Measurements from ENCODE around the gene DSE.

The DSE gene

DNA sequence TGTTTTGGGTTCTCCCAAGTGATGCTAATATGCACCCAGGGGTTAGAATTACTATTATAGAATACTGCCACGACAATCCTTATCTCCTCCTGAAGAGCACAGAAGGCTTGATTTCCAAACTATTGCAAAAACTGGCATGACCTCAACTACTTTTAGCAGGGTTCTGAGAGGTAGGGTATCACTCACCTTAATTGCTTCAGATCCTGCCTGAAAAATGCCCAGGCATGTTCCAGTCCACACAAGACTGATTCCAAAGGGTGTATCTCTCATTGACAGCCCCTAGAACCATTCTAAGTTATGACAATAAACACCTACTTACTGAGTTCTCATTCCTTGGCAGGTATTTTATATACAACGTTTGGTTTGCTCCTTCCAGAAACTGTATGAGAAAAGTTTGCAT, 5.0 kb upstream of the DSE start:
- TF ChIP-seq FOXK2 (IDR thresholded peaks at IDR 0.05) (no peak), NFRKB (IDR thresholded peaks at IDR 0.05) (no peak), BHLHE40 (IDR thresholded peaks at IDR 0.05; ENCODE audit: borderline replicate concordance) (no peak), CTBP1 (IDR thresholded peaks at IDR 0.05; ENCODE audit: borderline replicate concordance) (no peak), L3MBTL2 (conservative IDR thresholded peaks at IDR 0.05) (no peak), ZNF384 (IDR thresholded peaks at IDR 0.05) (no peak), SUZ12 (IDR thresholded peaks at IDR 0.05) (no peak), TARDBP (IDR thresholded peaks at IDR 0.05) (no peak)
- TF ChIP-seq, protein P1, sequence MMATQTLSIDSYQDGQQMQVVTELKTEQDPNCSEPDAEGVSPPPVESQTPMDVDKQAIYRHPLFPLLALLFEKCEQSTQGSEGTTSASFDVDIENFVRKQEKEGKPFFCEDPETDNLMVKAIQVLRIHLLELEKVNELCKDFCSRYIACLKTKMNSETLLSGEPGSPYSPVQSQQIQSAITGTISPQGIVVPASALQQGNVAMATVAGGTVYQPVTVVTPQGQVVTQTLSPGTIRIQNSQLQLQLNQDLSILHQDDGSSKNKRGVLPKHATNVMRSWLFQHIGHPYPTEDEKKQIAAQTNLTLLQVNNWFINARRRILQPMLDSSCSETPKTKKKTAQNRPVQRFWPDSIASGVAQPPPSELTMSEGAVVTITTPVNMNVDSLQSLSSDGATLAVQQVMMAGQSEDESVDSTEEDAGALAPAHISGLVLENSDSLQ (IDR thresholded peaks at IDR 0.05): no peak
- CTCF ChIA-PET: no interaction called here

DNA sequence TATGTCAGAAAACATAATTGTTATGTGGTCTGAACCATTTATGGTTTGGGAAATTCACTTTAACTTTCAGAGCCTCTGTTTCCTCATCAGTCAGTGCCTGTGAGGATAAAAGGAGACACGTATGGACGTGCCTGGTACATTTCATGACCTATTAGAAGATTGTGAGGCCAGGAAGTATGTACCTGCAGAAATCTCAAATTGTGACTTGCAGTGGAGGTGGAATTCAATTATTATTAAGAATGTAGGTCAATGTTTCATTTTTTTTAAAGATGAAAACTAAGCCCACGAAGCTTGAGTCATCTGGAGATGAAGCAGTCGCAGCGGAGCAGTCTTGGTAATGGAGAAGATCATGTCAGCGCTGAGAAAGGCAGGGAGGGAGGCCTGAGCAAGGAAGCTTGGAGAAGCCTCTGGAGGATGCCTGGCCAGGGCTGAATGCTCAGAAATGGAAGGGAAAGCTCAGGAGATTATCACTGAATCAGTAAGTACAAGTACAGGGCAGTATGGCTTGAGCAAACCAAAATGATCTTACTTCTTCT, 3.9 kb upstream of the DSE start:
- CTCF ChIA-PET: no interaction called here
- DNase-seq (ENCODE audit: extremely low spot score): no peak
- POLR2A ChIA-PET: no interaction called here
- TF ChIP-seq, protein P1 (IDR thresholded peaks at IDR 0.05): no peak

More for the DNA sequence above, 5.0 kb upstream of the DSE start:
- DNase-seq (ENCODE audit: extremely low spot score): no peak
- POLR2A ChIA-PET: no interaction called here

DNA sequence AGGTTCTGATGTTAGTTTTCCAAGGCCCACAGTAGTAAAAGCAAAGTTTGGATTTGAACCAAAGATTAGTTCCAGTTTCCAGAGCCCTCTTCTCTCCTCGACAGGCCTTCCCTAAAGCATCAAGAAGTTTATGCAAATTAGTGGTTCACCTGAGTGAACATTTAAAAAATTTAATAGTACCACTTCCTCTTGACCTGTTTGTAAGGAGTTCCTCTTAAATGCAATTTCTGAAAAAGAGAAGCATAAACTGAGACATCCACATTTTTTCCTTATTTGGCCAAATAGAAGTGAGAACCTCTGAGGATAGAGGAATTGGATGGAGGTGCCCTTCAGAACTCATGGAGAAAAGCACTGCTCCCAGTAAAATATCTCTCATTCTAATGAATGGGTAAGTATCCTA, 1.2 kb upstream of the DSE start:
- no peak for DNase-seq (ENCODE audit: extremely low spot score)
- ChIA-PET CTCF (no interaction called here), POLR2A (no interaction called here)
- TF ChIP-seq LEF1 (IDR thresholded peaks at IDR 0.05; ENCODE audit: borderline replicate concordance) (no peak), TARDBP (IDR thresholded peaks at IDR 0.05) (no peak), FOXM1 (IDR thresholded peaks at IDR 0.05; ENCODE audit: borderline replicate concordance) (no peak), ARNT (IDR thresholded peaks at IDR 0.05) (no peak), BHLHE40 (IDR thresholded peaks at IDR 0.05; ENCODE audit: borderline replicate concordance) (no peak), NFRKB (IDR thresholded peaks at IDR 0.05) (no peak), L3MBTL2 (conservative IDR thresholded peaks at IDR 0.05) (no peak), ELF4 (IDR thresholded peaks at IDR 0.05) (no peak)
- TF ChIP-seq, protein P1 (IDR thresholded peaks at IDR 0.05): no peak

GRCh38 chr6:116369964-116370759, 585 bp upstream of the DSE start:
- peak; percentile 14 for DNase-seq (ENCODE audit: extremely low spot score)
- ChIA-PET POLR2A (interaction anchor here (0.7 to 2.1 kb wide), 6 partner anchors 8 to 201 kb away, joined by 3 to 8 read pairs (median 4); partner anchors contain the start of gene CALHM5), CTCF (no interaction called here)
- TF ChIP-seq LEF1 (IDR thresholded peaks at IDR 0.05; ENCODE audit: borderline replicate concordance) (no peak), NFRKB (IDR thresholded peaks at IDR 0.05) (no peak), ELF4 (IDR thresholded peaks at IDR 0.05) (no peak)

DNA sequence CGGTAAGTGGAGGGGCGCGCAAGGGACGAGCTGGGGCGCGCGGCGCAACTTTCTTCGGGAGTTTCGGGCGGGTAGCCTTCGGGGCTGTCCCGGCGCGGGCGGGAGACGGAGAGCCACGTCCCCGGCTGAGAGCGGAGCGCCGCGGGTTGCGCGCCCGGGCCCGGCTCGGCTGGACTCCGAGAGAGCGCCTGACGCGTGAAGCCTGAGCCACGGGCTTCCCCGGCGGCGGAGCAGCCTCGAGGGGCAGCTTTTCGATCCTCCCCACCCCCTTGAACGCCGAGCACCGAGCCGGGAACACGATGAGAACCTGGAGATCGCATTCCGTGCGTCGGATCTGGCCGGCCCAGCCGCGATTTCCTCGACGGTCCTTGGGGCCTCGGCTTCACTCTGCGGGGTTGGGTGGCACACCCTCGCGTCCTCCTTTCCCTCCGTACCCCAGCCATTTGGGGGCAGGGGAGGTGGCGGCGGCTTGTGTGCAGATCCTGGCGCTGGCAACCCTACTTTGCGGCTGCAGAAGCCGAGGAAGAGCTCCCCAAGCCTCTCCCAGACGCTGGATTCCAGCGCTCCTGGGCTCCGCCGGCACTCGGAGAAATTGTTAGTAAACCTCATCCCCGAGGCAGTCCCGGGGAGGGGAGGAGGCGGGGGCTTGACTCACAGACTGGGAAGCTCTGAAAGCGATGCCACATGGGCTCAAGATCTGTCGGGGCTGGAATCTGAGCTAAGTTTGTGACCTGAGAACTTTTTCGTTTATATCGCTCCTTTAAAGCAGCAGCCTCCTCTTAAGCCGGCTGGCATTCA, 572 bp downstream of the DSE start:
- peak; percentile 80 for DNase-seq (ENCODE audit: extremely low spot score)

GRCh38 chr6:116371918-116372209, 1.1 kb downstream of the DSE start:
- TF ChIP-seq ARNT (IDR thresholded peaks at IDR 0.05) (no peak), BHLHE40 (IDR thresholded peaks at IDR 0.05; ENCODE audit: borderline replicate concordance) (no peak), HDGF (IDR thresholded peaks at IDR 0.05; ENCODE audit: borderline replicate concordance) (no peak), L3MBTL2 (conservative IDR thresholded peaks at IDR 0.05) (no peak), TARDBP (IDR thresholded peaks at IDR 0.05) (no peak), ZNF384 (IDR thresholded peaks at IDR 0.05) (no peak), LEF1 (IDR thresholded peaks at IDR 0.05; ENCODE audit: borderline replicate concordance) (no peak), NFRKB (IDR thresholded peaks at IDR 0.05) (no peak)
- TF ChIP-seq, protein P1 (IDR thresholded peaks at IDR 0.05): no peak
- ChIA-PET POLR2A (interaction anchor here (0.5 to 2.1 kb wide), 13 partner anchors 10 to 297 kb away, joined by 3 to 8 read pairs (median 3); partner anchors contain the start of genes CALHM5 and ZUP1), CTCF (interaction anchor here (0.9 to 1.1 kb wide), 2 partner anchors 72 to 161 kb away, joined by 3 to 7 read pairs; no protein-coding TSS in a partner anchor)

More for the DNA sequence above, 572 bp downstream of the DSE start:
- CTCF ChIA-PET: interaction anchor here (0.9 to 1.1 kb wide), 2 partner anchors 73 to 162 kb away, joined by 3 to 7 read pairs; no protein-coding TSS in a partner anchor
- POLR2A ChIA-PET: interaction anchor here (0.5 to 2.1 kb wide), 15 partner anchors 10 to 297 kb away, joined by 3 to 8 read pairs (median 3); partner anchors contain the start of genes CALHM5, NT5DC1 and ZUP1
- TF ChIP-seq L3MBTL2 (conservative IDR thresholded peaks at IDR 0.05): peak; percentile 68
- no peak for TF ChIP-seq FOXA1 (IDR thresholded peaks at IDR 0.05)
- no peak for TF ChIP-seq SP1 (IDR thresholded peaks at IDR 0.05)
- no peak for TF ChIP-seq ARNT (IDR thresholded peaks at IDR 0.05)
- TF ChIP-seq, protein P1 (IDR thresholded peaks at IDR 0.05): no peak
- no peak for TF ChIP-seq CTBP1 (IDR thresholded peaks at IDR 0.05; ENCODE audit: borderline replicate concordance)

More at GRCh38 chr6:116371918-116372209, 1.1 kb downstream of the DSE start:
- DNase-seq (ENCODE audit: extremely low spot score): no peak
